T-cell (primary cell): ENCODE measurements around the gene GPRIN2. TPM values are rescaled to one million over a fixed set of nuclear protein-coding genes. Genes with fewer than 3 reads are reported as not detected.

Experiments used
- ATAC-seq, 4 experiments: fragments of 200-7000 bp in 3 of 4; fragments of 150-1000 bp in 1 of 4; cut with Tn5 transposase; replicated peaks in 1 of 4; 1 replicate in 3 of 4; 2 replicates in 1 of 4; pipeline ENCODE4 v1.10.0; 2021; ENCODE audit warnings: moderate library complexity in 3 of 4, mild to moderate bottlenecking in 2 of 4, moderate number of reproducible peaks in 1 of 4
- CTCF ChIA-PET, 2 donors: fragments of 300-600 bp; sonication (Branson Sonifier 250); formaldehyde crosslinking; loops; one replicate each; lab custom pipeline; 2022; ENCODE audit warnings: antibody characterized with exemption in 2 of 2; lab: Charles Lee
- POLR2A ChIA-PET, 2 donors: fragments of 300-600 bp; sonication (Branson Sonifier 250); formaldehyde crosslinking; loops; one replicate each; lab custom pipeline; 2022; ENCODE audit warnings: antibody characterized with exemption in 2 of 2; lab: Charles Lee
- DNase-seq, 35 experiments: peaks; one replicate each; pipeline versions ENCODE4 v3.0.0 to v3.0.0-alpha.2; 2013 to 2023
- H3K27ac ChIP-seq: one replicate; pipeline ENCODE4 v1.5.1; 2013; ENCODE audit warnings: low read length
- H3K27me3 ChIP-seq, 2 experiments: replicated peaks in 1 of 2; 1 replicate in 1 of 2; 2 replicates in 1 of 2; pipeline versions ENCODE4 v1.6.1 to v1.7.0; 2013; ENCODE audit warnings: low read length in 1 of 2, mixed read lengths in 1 of 2; ENCODE audit not compliant: control insufficient read depth in 2 of 2, insufficient read depth in 2 of 2; ENCODE audit errors: extremely low read depth in 1 of 2
- H3K36me3 ChIP-seq, 2 donors: 1 replicate in 1 of 2; 2 replicates in 1 of 2; pipeline versions ENCODE4 v1.6.1 to v1.7.0; 2013; ENCODE audit warnings: low read length in 1 of 2; ENCODE audit not compliant: control insufficient read depth in 2 of 2, insufficient read depth in 1 of 2; ENCODE audit errors: extremely low read depth in 1 of 2
- H3K4me1 ChIP-seq, 2 experiments: 1 replicate in 1 of 2; 2 replicates in 1 of 2; pipeline versions ENCODE4 v1.6.1 to v1.7.0; 2013; ENCODE audit warnings: low read length in 2 of 2, mixed read lengths in 1 of 2; ENCODE audit not compliant: insufficient read depth in 2 of 2, control insufficient read depth in 1 of 2; ENCODE audit errors: extremely low read depth in 1 of 2
- H3K4me3 ChIP-seq, 2 donors: 1 replicate in 1 of 2; 2 replicates in 1 of 2; pipeline versions ENCODE4 v1.5.1 to v1.7.0; 2013; ENCODE audit warnings: mild to moderate bottlenecking in 2 of 2, low read length in 1 of 2, moderate library complexity in 1 of 2; ENCODE audit not compliant: control insufficient read depth in 1 of 2; ENCODE audit errors: extremely low read depth in 1 of 2
- H3K9me3 ChIP-seq: 2 replicates; pipeline ENCODE4 v1.7.0; 2013
- H3K27ac Mint-ChIP-seq, 2 donors: one replicate each; pipeline ENCODE4 v1.8.0; 2020 to 2021; ENCODE audit warnings: mild to moderate bottlenecking in 2 of 2, mixed read lengths in 2 of 2
- H3K27me3 Mint-ChIP-seq, 2 donors: one replicate each; pipeline ENCODE4 v1.8.0; 2021 to 2022; ENCODE audit warnings: mixed read lengths in 2 of 2
- H3K36me3 Mint-ChIP-seq: one replicate; pipeline ENCODE4 v1.8.0; 2021; ENCODE audit warnings: mixed read lengths
- H3K4me1 Mint-ChIP-seq, 3 donors: one replicate each; pipeline ENCODE4 v1.8.0; 2020 to 2022; ENCODE audit warnings: mixed read lengths in 3 of 3, mild to moderate bottlenecking in 1 of 3
- H3K4me3 Mint-ChIP-seq, 3 donors: one replicate each; pipeline ENCODE4 v1.8.0; 2020 to 2022; ENCODE audit warnings: mild to moderate bottlenecking in 3 of 3, mixed read lengths in 3 of 3, moderate library complexity in 3 of 3
- H3K9me3 Mint-ChIP-seq, 3 donors: one replicate each; pipeline ENCODE4 v1.8.0; 2020 to 2022; ENCODE audit warnings: mixed read lengths in 3 of 3
- WGBS: methylation state at CpG from one replicate; pipeline ENCODE4 v1.1.5; 2013; ENCODE audit warnings: missing lambda C conversion rate; ENCODE audit not compliant: insufficient coverage; 5-methylcytosine and 5-hydroxymethylcytosine counted together
- total RNA-seq, 35 experiments: library from RNA in 6 of 35; stranded (reverse) in 6 of 35; fragments of 120-200 nt in 1 of 35; gene quantifications; one replicate each; pipeline versions ENCODE4 v1.2.1 to v1.2.4 and lab custom pipeline; 2013 to 2026

Gene GPRIN2
- total RNA-seq, 5 donors from 2014 or later (not counting 1 experiment from before 2014, with no cell fraction given): not detected

DNA sequence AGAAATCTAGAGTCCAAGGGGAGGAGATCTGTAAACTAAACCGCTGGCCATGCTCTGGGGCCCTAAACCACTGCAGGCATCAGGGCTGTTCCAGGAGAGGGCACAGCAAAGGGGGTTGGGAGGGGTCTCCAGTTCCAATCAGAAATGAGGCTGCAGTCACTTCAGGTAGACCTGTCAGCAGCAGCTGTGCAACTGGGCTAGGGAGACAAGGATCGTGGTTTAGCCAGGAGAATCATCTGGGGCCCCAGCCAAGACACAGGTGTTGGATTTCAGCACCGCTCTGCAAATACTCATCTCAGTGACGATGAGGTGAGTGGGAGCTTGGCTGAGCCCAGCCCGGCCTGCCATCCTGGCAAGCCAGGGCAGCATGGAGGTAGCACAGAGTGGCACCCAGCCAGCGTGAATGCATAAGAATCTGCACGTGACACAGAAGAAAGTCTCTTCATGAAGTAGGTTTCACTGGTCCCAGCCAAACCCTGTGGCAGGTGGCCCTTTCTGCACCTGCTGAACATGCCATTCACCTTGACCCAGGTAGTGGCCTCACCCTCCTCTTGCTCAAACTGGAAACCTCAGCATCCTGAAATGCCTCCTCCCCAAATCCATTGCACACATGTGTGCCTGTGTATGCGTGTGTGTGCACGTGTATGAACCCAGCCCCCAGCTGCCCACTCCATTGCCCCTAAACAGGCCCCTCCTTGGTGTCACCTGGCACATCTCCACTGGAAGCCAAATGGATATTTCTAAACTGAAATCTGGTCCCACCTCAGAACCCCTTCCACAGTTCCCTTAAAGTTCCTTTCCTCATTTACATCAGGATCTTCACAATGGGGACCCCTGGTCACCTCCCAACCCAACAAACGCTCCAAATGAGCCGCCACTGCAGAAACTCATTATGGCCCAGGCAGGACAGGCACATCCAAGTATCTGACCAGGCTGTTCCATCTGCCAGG lies 9.6 kb downstream of the GPRIN2 start:
- Mint-ChIP-seq H3K4me3 (no peak overlapping the region), H3K27ac (no peak overlapping the region), H3K9me3 (no peaks in the 10 kb centered on the region), H3K4me1 (peaks cover 0 to 2% (median 0%) of the 10 kb centered on the region in 3 donors), H3K27me3 (peaks cover 11 to 25% of the 10 kb centered on the region in 2 donors), H3K36me3 (no peaks in the 10 kb centered on the region)
- no peak overlapping the region for H3K27ac ChIP-seq
- ChIA-PET CTCF (no interaction called here), POLR2A (no interaction called here)
- 72% methylated on average over 11 of the region's 11 CpGs for WGBS
- peaks cover 3 to 73% of the 10 kb centered on the region in 2 experiments for H3K27me3 ChIP-seq
- peak in 6 of 35 experiments; percentile 0 to 24 (median 4) for DNase-seq
- ATAC-seq: no peak
- no peaks in the 10 kb centered on the region for H3K4me1 ChIP-seq
- no peaks in the 10 kb centered on the region for H3K9me3 ChIP-seq
- no peaks in the 10 kb centered on the region for H3K36me3 ChIP-seq
- H3K4me3 ChIP-seq: no peak overlapping the region

DNA sequence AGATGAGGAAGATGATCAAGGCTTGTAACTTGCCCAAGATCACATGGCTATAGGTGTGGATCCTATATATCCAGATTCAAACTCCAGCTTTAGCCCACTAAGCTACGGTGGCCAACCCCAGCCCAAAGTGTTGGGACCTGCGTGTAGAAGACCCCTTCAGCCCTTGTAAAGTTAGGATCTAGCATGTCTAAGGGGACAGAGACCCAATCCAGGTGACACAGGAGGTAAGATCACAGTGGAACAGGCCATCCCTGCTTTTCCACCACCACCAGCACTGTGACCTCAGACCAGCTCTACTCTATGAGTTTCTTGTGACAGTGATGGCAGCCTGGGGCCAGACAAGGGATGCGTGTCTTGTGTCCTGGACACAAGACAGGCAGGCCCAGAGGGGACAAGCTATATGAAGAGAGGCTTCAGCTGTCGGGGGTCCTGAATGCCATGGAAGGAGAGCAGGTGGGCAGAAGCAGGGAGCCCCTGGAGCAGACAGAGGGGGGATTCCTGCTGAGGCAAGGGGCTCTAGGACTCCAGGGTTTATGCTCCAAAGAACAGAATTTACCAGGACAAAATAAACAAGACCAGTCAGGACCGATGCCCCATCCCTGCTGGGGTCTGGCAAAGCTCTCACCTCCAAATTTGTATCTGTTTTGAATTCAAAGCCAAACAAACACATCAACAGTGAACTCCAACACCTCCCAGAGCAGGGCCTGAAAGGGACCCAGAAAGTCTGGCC lies 10.4 kb downstream of the GPRIN2 start:
- ChIA-PET CTCF (no interaction called here), POLR2A (no interaction called here)
- no peaks in the 10 kb centered on the region for H3K36me3 Mint-ChIP-seq
- Histone ChIP-seq H3K36me3 (no peaks in the 10 kb centered on the region), H3K27me3 (peaks cover 3 to 74% of the 10 kb centered on the region in 2 experiments), H3K9me3 (no peaks in the 10 kb centered on the region), H3K4me1 (peaks cover 0 to 6% of the 10 kb centered on the region in 2 experiments), H3K27ac (no peak overlapping the region), H3K4me3 (no peak overlapping the region)
- ATAC-seq (no peak), DNase-seq (peak in 4 of 35 experiments; percentile 0 to 22 (median 4))
- H3K9me3 Mint-ChIP-seq: no peaks in the 10 kb centered on the region
- H3K4me1 Mint-ChIP-seq: peaks cover 0 to 2% (median 0%) of the 10 kb centered on the region in 3 donors
- WGBS: 65% methylated on average over 4 of the region's 5 CpGs
- H3K27ac Mint-ChIP-seq: no peak overlapping the region
- no peak overlapping the region for H3K4me3 Mint-ChIP-seq
- H3K27me3 Mint-ChIP-seq: peaks cover 11 to 26% of the 10 kb centered on the region in 2 donors

DNA sequence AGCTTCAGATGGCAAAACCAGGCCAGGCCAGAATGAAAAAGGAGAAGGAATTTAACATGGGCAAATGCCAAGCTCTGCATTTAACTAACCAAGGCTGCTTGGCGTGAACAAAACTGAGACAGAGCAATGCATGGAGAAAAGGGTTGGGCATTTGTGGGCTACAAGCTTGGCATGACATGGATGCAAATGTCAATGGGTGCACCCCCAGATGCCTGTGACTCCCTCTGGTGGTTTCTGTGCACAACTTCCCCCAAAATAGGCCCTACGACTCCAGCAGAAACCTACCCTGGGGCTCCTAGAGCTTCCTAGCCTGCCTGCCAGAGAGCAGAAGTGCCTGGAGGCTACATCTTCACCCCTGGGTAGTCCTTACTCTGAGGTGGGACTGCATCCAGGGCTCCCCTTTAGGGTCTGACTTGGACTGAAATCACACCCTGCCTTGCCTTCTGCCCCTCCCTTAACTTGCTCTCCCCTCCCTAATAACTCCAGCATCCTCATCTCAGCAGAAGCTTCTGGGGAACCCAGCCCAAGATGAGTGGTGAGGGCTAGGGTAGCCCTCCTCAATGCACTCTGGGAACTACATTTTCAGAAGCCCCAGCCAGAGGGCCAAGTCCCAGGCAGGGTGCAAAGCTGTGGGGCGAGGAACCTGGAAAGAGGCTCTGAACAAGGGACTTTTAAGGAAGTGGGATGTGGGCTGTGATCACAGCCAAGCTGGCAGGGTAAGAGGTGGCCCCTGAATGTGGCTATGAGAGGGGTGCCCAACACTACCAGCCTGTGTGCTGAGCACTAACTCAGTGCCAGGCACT lies 11.3 kb downstream of the GPRIN2 start:
- Histone ChIP-seq H3K36me3 (no peaks in the 10 kb centered on the region), H3K4me1 (peaks cover 0 to 9% of the 10 kb centered on the region in 2 experiments), H3K27me3 (peaks cover 5 to 74% of the 10 kb centered on the region in 2 experiments), H3K27ac (no peak overlapping the region), H3K9me3 (no peaks in the 10 kb centered on the region), H3K4me3 (no peak overlapping the region)
- Mint-ChIP-seq H3K27me3 (peaks cover 16 to 33% of the 10 kb centered on the region in 2 donors), H3K9me3 (no peaks in the 10 kb centered on the region), H3K4me1 (peaks cover 5 to 10% (median 5%) of the 10 kb centered on the region in 3 donors), H3K36me3 (no peaks in the 10 kb centered on the region), H3K4me3 (no peak overlapping the region), H3K27ac (no peak overlapping the region)
- DNase-seq (peak in 7 of 35 experiments; percentile 0 to 22 (median 4)), ATAC-seq (no peak)
- WGBS: 49% methylated on average over 3 of the region's 3 CpGs
- ChIA-PET CTCF (interaction anchor here in 1 of 2 donors (0.8 kb wide), 1 partner anchor 8 kb away, joined by 4 read pairs; no protein-coding TSS in a partner anchor), POLR2A (no interaction called here)

DNA sequence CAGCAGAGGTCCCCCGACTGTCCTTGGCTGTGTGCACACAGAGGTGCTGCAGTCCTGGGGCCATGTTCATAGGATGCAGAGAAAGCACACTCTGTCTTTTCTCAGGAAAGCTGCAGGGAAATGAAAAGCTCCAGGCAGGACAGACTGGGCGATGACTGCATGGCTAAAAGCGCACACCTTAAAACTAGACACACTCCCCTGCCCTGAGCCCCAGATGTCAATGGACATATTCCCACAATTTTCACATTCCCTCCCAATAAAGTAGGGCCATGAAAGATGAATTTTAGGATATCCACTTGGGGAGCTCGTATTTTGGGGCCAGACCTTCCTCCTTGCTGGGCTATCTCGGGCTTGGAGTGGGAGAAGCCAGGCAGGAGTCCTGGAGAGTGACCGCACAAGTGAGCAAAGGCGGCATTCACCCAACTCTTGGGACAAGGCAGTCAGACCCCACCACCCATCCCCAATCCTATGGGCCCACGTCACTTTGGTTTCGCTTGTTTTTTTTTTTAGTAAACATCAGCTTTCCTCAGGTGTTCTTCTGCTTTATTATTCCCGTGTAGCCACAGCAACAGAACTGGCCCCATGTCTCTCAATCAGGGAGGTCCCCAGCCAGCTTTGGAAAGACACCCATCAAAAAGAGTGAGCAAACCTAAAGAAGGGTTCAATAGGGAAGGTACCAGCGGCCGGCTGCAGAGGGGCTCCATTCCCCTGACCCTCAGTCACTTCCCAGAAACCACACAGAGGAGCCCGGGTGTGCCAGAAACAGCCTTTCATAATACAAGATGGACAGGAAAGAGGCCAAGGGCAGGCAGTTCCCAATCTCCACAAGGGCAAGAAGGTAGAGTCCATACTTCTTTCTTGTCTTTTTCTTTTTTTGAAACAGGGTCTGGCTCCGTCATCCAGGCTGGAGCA lies 12.7 kb downstream of the GPRIN2 start:
- POLR2A ChIA-PET: no interaction called here
- Mint-ChIP-seq H3K27me3 (peaks cover 27 to 43% of the 10 kb centered on the region in 2 donors), H3K4me1 (peaks cover 5 to 12% (median 5%) of the 10 kb centered on the region in 3 donors), H3K9me3 (no peaks in the 10 kb centered on the region), H3K4me3 (no peak overlapping the region), H3K27ac (no peak overlapping the region), H3K36me3 (no peaks in the 10 kb centered on the region)
- peaks cover 0 to 9% of the 10 kb centered on the region in 2 experiments for H3K4me1 ChIP-seq
- H3K27me3 ChIP-seq: peaks cover 8 to 69% of the 10 kb centered on the region in 2 experiments
- DNase-seq (peak in 3 of 35 experiments; percentile 1 to 23 (median 4)), ATAC-seq (no peak)
- H3K9me3 ChIP-seq: no peaks in the 10 kb centered on the region
- CTCF ChIA-PET: no interaction called here
- no peak overlapping the region for H3K27ac ChIP-seq
- H3K36me3 ChIP-seq: no peaks in the 10 kb centered on the region
- WGBS: 73% methylated on average over 12 of the region's 14 CpGs
- no peak overlapping the region for H3K4me3 ChIP-seq

DNA sequence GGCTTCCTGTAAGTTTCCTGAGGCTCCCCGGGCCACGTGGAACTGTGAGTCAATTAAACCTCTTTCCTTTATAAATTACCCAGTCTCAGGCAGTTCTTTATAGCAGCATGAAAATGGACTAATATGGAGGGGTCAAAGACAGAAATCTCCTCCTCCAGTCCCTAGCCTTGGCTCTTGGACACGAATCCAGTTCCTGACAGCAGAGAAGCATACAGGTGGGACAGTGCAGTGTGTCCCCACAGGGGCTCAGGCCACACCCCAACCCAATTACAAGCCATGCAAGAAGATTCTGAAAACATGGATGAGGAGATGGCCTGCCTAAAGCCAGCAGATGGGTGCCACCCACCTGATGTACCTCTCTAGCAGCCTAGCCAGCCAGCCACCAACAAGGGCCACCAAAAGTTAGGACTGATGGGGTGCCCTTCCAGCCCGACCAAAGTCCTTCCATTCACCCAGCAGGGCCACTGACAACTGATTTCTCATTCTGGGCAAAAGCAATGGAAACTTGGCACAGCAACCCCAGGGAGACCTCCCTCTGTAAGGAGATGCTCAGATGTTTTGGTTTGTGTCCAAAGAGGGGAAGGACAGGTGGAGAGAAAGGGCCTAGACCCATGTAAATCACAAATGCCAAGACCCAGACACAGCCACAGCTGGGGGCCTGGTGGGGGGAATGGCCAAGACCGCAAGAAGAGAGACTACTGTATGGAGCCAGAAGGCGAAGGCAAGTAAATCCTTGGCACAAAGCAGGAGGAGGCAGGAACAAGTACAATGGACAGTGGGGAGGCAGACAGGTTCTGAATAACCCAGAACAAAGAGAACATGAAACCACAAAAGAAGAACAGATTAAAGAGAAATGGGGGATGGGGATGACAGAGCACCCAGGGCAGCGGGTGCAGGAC lies 13.6 kb downstream of the GPRIN2 start:
- Mint-ChIP-seq H3K4me1 (peaks cover 5 to 12% (median 5%) of the 10 kb centered on the region in 3 donors), H3K4me3 (no peak overlapping the region), H3K9me3 (no peaks in the 10 kb centered on the region), H3K36me3 (no peaks in the 10 kb centered on the region), H3K27ac (no peak overlapping the region), H3K27me3 (peaks cover 32 to 49% of the 10 kb centered on the region in 2 donors)
- ATAC-seq (no peak), DNase-seq (peak in 4 of 35 experiments; percentile 1 to 24 (median 4))
- H3K4me1 ChIP-seq: peaks cover 0 to 9% of the 10 kb centered on the region in 2 experiments
- 85% methylated on average over 3 of the region's 7 CpGs for WGBS
- peaks cover 10 to 61% of the 10 kb centered on the region in 2 experiments for H3K27me3 ChIP-seq
- no peak overlapping the region for H3K27ac ChIP-seq
- CTCF ChIA-PET: no interaction called here
- POLR2A ChIA-PET: no interaction called here
- H3K36me3 ChIP-seq: no peaks in the 10 kb centered on the region
- no peak overlapping the region for H3K4me3 ChIP-seq
- H3K9me3 ChIP-seq: no peaks in the 10 kb centered on the region
